PC-9 (cell line): Measurements from ENCODE around the gene EDRF1.

Experiments
- CTCF ChIP-seq: fragments of 200-600 bp; sonication (generic); conservative IDR thresholded peaks from 2 replicates; pipeline ENCODE4 v1.6.1; 2017; ENCODE audit warnings: mixed run types, antibody characterized with exemption, mild to moderate bottlenecking, moderate library complexity
- EZH2 ChIP-seq: fragments of 200-600 bp; sonication (generic); IDR thresholded peaks from 2 replicates; pipeline ENCODE4 v1.8.0; 2017; ENCODE audit warnings: antibody characterized with exemption, low read depth

- TF ChIP-seq CTCF (no peak), EZH2 (no peak)
These were observed 47.0 kb downstream of the EDRF1 start for GRCh38 chr10:125766511-125766910.
